Esophagus muscularis mucosa (tissue), 3 donors: ENCODE measurements around the gene NKTR.

Experiments used
- CTCF ChIP-seq, 3 experiments: fragments of 200-600 bp in 2 of 3; fragments of 450-650 bp in 1 of 3; sonication (generic) in 2 of 3; IDR thresholded peaks; one replicate each; pipeline ENCODE4 v1.5.1; 2017 to 2019; ENCODE audit warnings: antibody characterized with exemption in 3 of 3, mild to moderate bottlenecking in 2 of 3, moderate library complexity in 1 of 3
- POLR2AphosphoS5 ChIP-seq, 2 donors: sonication (generic); formaldehyde crosslinking; IDR thresholded peaks; one replicate each; pipeline ENCODE4 v1.6.1; 2017; ENCODE audit warnings: antibody characterized with exemption in 2 of 2

DNA sequence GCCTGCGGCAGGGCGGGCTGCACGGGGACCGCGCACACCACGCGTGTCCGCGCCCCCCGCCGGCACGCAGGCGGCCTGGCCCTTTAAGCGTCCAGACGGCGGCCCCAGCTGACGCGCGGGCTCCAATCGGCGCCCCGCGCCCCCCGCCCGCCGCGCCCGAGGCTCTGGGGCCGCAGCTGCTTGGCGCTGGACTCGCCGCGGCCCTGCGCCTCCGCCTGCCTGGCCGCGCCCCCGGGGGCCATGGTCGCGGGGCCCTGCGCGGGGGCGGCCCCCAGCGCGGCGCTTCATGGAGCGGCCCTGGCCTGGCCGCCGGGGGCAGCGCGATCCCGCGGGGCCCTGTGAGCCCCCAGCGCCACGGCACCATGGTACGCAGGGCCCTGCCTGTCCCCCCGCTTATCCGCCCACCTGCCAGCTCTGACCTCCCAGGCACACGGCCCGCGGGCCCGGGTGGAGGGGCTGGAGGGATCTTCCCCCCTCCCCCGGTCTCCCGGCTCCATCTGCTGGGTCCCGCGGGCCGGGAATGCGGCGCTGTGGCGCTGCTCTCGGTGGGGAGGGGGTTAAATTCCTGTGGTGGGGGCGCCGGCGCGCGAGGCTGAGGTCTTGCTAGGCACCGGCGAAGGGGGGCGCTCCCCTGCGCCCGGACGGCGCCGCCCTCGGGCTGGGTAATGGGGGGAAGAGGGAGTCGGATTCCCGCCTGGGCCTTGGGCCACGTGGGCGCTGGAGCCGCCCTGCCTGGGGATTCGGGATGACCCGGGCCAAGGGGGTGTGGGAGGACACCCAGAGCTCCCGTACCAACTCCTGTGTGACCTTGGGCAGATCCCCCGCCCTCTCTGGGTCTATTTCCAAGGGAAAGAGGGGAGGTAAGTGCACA lies 54.1 kb downstream of the NKTR start:
- peak; percentile 5 to 39 for TF ChIP-seq POLR2AphosphoS5 (IDR thresholded peaks at IDR 0.05)
- TF ChIP-seq CTCF (IDR thresholded peaks at IDR 0.05) = no peak
